GM12873 (cell line): ENCODE results near the gene PEAR1.

ENCODE experiments used
- TF ChIP-seq, protein P1 (sequence below): IDR thresholded peaks from 2 replicates; pipeline ENCODE4 v1.5.1; 2012; ENCODE audit warnings: low read depth, mild to moderate bottlenecking, moderate library complexity, low read length, control low read depth; ENCODE audit not compliant: insufficient read depth; ENCODE audit errors: missing control alignments

The PEAR1 gene

DNA sequence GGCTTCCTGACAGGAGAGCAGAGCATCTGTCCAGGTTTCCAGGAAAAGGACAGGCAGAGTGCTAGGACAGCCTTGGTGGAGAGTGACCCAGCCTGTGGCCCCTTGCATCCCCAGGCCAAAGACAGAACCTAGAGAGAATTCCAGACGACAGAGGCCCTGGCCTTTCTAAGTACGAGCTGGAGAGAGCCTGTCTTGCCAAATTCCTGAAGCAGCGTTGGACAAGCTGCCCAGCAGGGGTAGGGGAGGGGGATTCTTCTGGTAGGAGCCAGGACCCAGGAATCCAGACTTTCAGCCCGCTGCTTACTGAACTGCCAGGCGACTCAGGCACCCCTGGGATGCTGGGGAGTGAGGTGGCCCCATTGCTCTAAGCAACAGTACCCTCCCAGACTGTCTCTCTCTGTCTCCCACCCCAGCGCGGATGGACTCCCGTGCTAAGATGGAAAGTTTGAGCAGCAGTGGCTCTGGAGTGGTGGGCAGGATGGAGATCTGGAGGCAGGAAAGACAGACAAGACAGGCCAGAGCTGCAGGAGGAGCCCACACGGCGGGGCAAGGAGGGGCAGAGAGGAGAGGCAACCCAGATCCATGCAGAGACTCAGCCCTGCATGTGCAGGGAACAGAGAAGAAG, 8.8 kb upstream of the PEAR1 start:
- TF ChIP-seq, protein P1, sequence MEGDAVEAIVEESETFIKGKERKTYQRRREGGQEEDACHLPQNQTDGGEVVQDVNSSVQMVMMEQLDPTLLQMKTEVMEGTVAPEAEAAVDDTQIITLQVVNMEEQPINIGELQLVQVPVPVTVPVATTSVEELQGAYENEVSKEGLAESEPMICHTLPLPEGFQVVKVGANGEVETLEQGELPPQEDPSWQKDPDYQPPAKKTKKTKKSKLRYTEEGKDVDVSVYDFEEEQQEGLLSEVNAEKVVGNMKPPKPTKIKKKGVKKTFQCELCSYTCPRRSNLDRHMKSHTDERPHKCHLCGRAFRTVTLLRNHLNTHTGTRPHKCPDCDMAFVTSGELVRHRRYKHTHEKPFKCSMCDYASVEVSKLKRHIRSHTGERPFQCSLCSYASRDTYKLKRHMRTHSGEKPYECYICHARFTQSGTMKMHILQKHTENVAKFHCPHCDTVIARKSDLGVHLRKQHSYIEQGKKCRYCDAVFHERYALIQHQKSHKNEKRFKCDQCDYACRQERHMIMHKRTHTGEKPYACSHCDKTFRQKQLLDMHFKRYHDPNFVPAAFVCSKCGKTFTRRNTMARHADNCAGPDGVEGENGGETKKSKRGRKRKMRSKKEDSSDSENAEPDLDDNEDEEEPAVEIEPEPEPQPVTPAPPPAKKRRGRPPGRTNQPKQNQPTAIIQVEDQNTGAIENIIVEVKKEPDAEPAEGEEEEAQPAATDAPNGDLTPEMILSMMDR: no peak

DNA sequence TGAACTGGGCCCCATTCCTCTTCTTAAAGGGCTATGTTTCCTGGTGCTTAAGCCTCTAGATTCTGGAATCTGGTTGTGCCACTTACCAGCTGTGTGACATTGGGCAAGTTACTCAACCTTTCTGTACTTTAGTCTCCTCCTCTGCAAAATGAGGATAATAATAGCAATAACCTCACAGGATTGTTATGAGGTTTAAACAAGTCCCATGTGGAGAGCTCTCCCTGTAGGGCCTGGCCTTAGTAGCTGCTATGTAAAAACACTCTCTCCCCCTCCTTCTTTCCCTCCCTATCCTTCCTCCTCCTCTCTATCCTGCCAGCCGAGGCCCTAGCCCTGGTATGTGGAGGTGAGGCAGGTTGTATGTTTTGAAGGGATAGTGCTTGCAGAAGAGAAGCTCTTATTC, 8.2 kb upstream of the PEAR1 start:
- TF ChIP-seq, protein P1: no peak

DNA sequence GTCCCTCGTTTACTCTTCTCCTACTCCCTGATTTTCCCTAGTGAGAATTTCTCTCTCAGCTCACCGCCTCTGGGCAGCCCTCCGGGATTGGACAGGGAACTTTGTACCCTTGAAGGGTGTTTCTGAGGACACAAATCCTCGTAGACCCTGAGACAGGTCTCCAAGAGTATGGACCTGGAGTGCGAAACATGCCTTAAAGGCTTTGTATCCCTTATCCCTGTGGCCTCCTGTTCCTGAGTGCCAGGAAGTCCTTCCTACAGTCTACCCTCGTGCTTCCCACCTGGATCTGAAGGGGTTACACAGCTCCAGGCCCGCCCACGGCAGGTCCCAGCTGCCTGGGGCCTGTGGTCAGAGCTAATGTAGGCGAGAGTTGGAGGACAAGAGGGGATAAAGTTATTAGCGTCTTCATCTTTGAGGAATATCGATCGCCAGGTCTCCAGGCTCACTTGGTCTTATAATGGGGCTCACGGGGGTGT, 7.6 kb upstream of the PEAR1 start:
- TF ChIP-seq, protein P1: no peak

DNA sequence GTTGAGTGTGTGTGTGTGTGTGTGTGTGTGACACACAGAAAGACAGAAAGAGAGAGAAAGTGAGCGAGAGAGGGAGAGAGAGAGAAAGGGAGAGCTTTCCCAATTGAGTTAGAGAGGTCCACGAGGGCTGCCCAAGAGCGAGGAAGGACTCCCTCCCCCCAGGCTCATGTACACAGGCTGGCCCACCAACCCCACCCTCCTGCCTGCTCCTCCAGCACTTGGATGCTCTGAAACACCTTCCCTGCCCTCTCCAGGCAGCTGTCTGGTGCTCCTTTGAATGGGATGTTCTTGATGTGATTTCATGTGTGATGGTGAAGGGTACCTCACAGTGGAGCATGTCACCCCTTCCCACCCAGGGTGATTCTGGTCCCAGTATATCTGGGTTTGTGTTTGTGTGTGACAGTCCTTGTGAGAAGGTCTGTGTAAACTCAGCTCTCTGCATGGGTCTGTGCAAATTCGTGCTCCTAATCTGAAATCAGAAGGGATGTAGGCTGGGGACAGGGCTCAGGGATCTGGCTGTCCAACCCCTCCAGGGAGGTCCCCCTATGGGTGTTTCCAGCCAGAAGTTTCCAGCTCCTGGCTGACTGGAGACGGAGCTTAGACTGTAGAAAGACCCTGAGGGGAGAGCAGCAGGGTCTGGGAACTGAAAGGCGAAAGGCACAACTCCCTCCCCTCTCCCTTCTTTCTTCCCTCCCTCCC, 6.8 kb upstream of the PEAR1 start:
- TF ChIP-seq, protein P1: no peak

DNA sequence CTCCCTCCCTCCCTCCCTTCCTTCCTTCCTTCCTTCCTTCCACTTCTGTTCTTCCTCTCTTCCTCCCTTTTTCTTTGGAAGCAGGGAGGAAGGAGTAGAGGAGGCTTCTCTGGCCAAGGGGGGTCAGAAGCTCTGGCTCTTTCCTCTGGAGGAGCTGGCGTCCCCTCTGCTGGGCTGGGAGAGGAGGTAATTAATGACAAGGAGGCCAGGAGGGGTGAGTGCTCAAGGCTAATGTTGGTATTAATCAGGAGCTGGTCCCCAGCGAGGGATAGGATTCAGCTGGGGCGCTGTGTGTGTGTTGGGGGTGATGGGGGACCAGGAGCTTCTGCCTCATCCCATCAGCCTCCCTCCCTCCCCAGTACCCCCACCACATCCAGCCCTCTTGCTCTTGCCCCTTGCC, 6.2 kb upstream of the PEAR1 start:
- TF ChIP-seq, protein P1: no peak

DNA sequence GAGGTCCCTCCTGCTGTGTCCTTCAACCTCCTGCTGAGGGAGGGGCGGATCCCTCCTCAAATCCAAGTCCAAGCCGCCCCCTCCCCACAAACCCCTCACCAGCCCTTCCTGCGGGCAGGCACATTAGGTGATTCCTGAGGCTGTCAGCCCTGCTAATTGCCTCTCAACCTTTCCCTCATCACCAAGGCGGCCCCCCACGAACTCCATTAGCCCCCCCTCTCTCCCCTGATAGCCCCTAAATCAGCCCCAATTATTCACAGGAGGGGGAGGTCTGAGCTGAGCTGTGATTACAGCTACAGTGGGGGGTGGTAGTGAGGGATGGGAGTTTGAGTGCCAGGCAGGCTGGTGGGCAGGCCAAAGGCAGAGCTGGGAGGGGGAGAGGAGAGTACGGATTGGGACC, 5.8 kb upstream of the PEAR1 start:
- TF ChIP-seq, protein P1: no peak

DNA sequence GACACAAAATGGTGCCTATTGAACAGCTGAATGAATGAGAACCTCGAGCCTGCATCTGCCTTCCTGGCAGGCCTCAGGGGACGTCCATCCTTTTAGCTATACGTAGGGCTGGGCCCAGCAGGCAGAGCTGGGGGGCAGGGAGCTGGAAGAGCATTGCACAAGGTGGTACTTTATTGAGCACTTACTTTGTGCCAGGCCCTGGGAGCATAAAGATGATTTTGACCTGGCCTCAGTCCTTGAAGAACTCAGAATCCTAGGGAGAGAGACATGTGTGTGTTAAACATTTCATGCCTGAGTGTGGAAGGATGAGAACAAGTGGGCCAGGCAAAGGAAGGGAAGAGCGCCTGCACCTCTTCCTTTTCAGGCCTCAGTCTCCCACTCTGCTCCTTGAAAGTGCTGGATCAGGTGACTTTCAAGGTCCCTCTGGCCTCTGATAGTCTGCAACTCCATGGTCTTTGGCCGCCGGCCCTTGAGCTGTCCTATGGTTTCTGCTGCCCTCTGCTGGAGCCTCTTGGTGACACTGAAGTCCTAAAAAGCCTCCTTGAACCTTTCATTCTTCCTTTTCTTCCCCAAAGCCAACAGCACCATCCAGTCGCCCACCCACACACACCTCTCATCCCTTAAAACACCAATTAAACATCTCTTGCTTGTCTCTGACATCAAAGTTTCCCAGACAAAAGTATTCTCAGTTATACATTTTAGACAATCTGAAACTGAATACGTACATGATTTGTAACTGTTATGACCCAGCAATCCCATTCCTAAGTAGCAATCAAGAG, 3.5 kb upstream of the PEAR1 start:
- TF ChIP-seq, protein P1: peak; percentile 88
